ENCODE data around the gene REXO5.

REXO5 gene

GRCh38 chr16:20774703-20775362 is 31.5 kb upstream of the REXO5 start:
- Histone ChIP-seq H3K9me2 (ENCODE audit: low read depth, low read length) (no peaks in the 10 kb centered on the region), H3F3A (ENCODE audit: insufficient read depth, low read length) (no peaks in the 10 kb centered on the region), H3K27me3 (ENCODE audit: insufficient read depth, low read length) (no peaks in the 10 kb centered on the region), H3K9ac (ENCODE audit: low read length) (no peak overlapping the region), H4K20me1 (ENCODE audit: insufficient read depth, low read length) (no peaks in the 10 kb centered on the region), H3K9me3 (ENCODE audit: low read length) (no peaks in the 10 kb centered on the region), H3K79me2 (ENCODE audit: insufficient read depth, low read length) (no peaks in the 10 kb centered on the region), H3K4me1 (ENCODE audit: insufficient read depth, low read length, severe bottlenecking) (no peaks in the 10 kb centered on the region), H3K36me3 (ENCODE audit: insufficient read depth, low read length) (no peaks in the 10 kb centered on the region), H2AFZ (ENCODE audit: low read length) (no peak overlapping the region), H3K4me3 (ENCODE audit: low read depth, low read length, poor library complexity, severe bottlenecking) (no peak overlapping the region), H3K4me2 (ENCODE audit: low read length) (no peak overlapping the region), H3K27ac (ENCODE audit: low read depth, low read length, poor library complexity, severe bottlenecking) (no peak overlapping the region)
- no peak for TF ChIP-seq EZH2 (IDR thresholded peaks at IDR 0.05; ENCODE audit: borderline replicate concordance, low read length)
- peak; percentile 88 for TF ChIP-seq CTCF (IDR thresholded peaks at IDR 0.05; ENCODE audit: low read length)

GRCh38 chr16:20781697-20782096 is 24.6 kb upstream of the REXO5 start:
- Histone ChIP-seq H3K9ac (ENCODE audit: low read length) (no peak overlapping the region), H4K20me1 (ENCODE audit: insufficient read depth, low read length) (no peaks in the 10 kb centered on the region), H3K79me2 (ENCODE audit: insufficient read depth, low read length) (no peaks in the 10 kb centered on the region), H3F3A (ENCODE audit: insufficient read depth, low read length) (no peaks in the 10 kb centered on the region), H3K27me3 (ENCODE audit: insufficient read depth, low read length) (peaks cover 7% of the 10 kb centered on the region; the same call in 1 of the 2 replicates), H3K27ac (ENCODE audit: low read depth, low read length, poor library complexity, severe bottlenecking) (no peak overlapping the region), H3K9me2 (ENCODE audit: low read depth, low read length) (no peaks in the 10 kb centered on the region), H3K36me3 (ENCODE audit: insufficient read depth, low read length) (no peaks in the 10 kb centered on the region), H2AFZ (ENCODE audit: low read length) (no peak overlapping the region), H3K4me3 (ENCODE audit: low read depth, low read length, poor library complexity, severe bottlenecking) (no peak overlapping the region), H3K4me2 (ENCODE audit: low read length) (no peak overlapping the region), H3K4me1 (ENCODE audit: insufficient read depth, low read length, severe bottlenecking) (no peaks in the 10 kb centered on the region), H3K9me3 (ENCODE audit: low read length) (no peaks in the 10 kb centered on the region)
- no peak for TF ChIP-seq EZH2 (IDR thresholded peaks at IDR 0.05; ENCODE audit: borderline replicate concordance, low read length)
- no peak for TF ChIP-seq CTCF (IDR thresholded peaks at IDR 0.05; ENCODE audit: low read length)

- no peaks in the 10 kb centered on the region for H4K20me1 ChIP-seq (ENCODE audit: insufficient read depth, low read length)
- H3K27ac ChIP-seq (ENCODE audit: low read depth, low read length, poor library complexity, severe bottlenecking): no peak overlapping the region
- H3K4me2 ChIP-seq (ENCODE audit: low read length): no peak overlapping the region
- no peak overlapping the region for H3K9ac ChIP-seq (ENCODE audit: low read length)
- H3F3A ChIP-seq (ENCODE audit: insufficient read depth, low read length): no peaks in the 10 kb centered on the region
- no peaks in the 10 kb centered on the region for H3K4me1 ChIP-seq (ENCODE audit: insufficient read depth, low read length, severe bottlenecking)
- no peak overlapping the region for H2AFZ ChIP-seq (ENCODE audit: low read length)
- no peak overlapping the region for H3K4me3 ChIP-seq (ENCODE audit: low read depth, low read length, poor library complexity, severe bottlenecking)
- TF ChIP-seq CTCF (IDR thresholded peaks at IDR 0.05; ENCODE audit: low read length) (no peak), EZH2 (IDR thresholded peaks at IDR 0.05; ENCODE audit: borderline replicate concordance, low read length) (no peak)
- no peaks in the 10 kb centered on the region for H3K36me3 ChIP-seq (ENCODE audit: insufficient read depth, low read length)
- H3K9me3 ChIP-seq (ENCODE audit: low read length): no peaks in the 10 kb centered on the region
- H3K79me2 ChIP-seq (ENCODE audit: insufficient read depth, low read length): no peaks in the 10 kb centered on the region
- H3K9me2 ChIP-seq (ENCODE audit: low read depth, low read length): no peaks in the 10 kb centered on the region
- peaks cover 7% of the 10 kb centered on the region; the same call in 1 of the 2 replicates for H3K27me3 ChIP-seq (ENCODE audit: insufficient read depth, low read length)
Observed at GRCh38 chr16:20782470-20782869, 23.9 kb upstream of the REXO5 start.
